KBM-7 (cell line): ENCODE results near the gene CACNA2D1.
"Not testable (repeated sequence)": the region's sequence is repeated elsewhere in the genome, so short reads cannot be mapped to it uniquely, and the experiment has no call there.

Experiments
- DNase-seq: peaks from one replicate; pipeline ENCODE4 v3.0.0-alpha.2; 2015
- in situ Hi-C: fragments of 300-500 bp; cut with MboI; formaldehyde crosslinking; loops from 2 replicates; pipeline ENCODE4 v1.14.3; 2020; ENCODE audit warnings: low sequenced_read_pairs, low pct_unique_long_range_greater_than_20kb, mixed read lengths

CACNA2D1 gene

DNA sequence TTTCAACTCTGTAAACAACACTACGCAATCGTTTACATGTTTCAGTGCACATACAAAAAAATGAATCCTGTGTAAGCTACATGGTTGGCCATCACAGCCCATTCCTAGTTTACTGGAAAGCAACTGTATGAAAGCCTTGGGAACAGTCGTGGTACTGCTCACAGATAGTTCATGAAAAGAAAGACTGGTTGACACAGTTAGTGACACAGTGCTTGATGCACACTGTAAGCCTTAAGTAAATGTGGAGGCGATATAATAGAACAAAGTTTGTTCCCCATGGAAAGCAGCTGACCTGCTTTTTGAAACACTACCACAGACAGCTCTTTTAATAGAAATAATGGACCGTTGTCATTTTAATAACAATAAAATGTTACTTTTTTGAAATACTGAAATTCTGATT, 5.1 kb downstream of the CACNA2D1 start:
- DNase-seq, result no peak

DNA sequence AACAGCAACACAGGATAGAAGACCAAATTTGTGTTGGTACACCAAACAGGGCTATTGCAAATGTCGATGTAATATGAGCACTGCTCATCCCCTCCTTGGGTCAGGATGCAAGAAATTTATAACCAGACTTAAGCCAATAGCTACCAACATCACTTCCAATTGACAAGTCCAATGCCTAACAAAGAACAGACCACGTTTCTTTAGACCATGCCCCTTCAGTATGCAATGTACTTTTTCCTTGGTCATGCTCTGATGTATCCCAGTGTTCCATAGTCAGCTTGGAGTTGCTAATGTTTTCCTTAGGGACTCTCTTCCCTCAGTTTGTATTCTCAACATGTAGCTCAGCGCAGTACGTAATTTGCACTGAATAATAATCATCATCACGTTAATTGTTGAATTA, 7.8 kb downstream of the CACNA2D1 start:
- in situ Hi-C loops, result no loop called here
- no peak for DNase-seq

More for the DNA sequence above, 5.1 kb downstream of the CACNA2D1 start:
- in situ Hi-C loops, result no loop called here

GRCh38 chr7:82434275-82435022, 9.1 kb downstream of the CACNA2D1 start:
- no peak for DNase-seq
- in situ Hi-C loops, result no loop called here

DNA sequence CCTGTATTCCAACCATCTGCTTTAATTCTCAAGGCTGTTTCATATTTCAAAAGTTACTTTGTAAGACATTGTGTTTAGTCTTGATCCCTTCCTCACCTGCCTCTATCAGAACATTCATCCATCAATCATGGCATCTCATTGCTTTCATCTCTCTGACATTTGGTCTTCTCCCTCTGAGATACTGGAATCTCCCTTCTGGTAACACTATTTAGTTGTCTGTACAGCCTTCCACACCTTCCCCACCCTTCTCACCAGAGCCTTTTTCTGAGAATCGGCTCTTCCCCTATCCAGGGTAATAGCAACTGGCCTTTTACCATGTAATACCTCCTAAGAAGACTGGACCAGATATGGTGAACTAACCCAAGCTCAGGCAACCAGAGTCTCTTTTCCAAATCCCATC, 10.1 kb downstream of the CACNA2D1 start:
- in situ Hi-C loops, result no loop called here
- DNase-seq, result no peak

- in situ Hi-C loops, result not testable (repeated sequence)
These were observed 10.8 kb downstream of the CACNA2D1 start for GRCh38 chr7:82432743-82433142.

GRCh38 chr7:82430500-82431465, 12.8 kb downstream of the CACNA2D1 start:
- in situ Hi-C loops, result no loop called here
- no peak for DNase-seq

More at GRCh38 chr7:82432743-82433142, 10.8 kb downstream of the CACNA2D1 start:
- DNase-seq, result not testable (repeated sequence)

- DNase-seq, result no peak
- in situ Hi-C loops, result no loop called here
These were observed 14.2 kb downstream of the CACNA2D1 start for GRCh38 chr7:82429408-82429807.

GRCh38 chr7:82428186-82428961, 15.2 kb downstream of the CACNA2D1 start:
- in situ Hi-C loops, result no loop called here
- DNase-seq, result no peak

DNA sequence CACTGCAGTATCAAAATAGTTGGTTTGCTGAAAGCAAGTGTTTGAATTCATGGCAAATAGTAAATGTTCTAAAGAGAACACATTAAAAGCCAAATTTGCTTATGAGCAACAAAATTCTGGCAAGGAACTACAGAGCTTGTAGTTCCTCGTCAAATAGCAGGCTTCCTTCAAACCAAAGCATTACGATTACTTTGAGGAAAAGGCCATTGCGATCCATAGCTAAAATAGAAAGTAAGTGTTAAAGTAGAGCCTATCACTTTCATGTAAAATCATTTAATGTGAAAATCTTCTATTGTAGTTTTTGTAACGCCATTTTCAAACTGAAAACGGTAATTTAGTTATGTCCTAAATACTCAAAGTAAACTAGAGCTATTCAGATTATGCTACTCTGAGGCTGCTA, 20.1 kb downstream of the CACNA2D1 start:
- in situ Hi-C loops, result no loop called here
- no peak for DNase-seq

DNA sequence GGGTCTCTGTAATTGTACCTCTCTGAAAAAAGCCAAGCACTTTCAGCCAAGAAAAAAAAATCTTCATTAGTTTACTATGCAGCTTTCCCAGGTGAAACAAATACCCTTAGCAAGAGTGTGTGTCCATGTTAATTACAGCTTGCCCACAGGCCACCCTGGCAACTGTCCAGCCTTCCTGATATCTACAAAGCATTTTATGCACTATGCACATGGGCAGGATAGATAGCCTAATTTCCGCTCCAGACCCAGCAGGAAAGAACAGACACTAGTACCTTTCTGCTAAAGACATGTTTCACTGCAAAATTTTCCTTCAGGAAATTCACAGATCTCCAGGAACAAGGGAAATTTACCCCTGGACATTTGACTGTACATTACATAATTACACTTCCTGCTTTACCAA, 24.4 kb downstream of the CACNA2D1 start:
- in situ Hi-C loops, result no loop called here
- DNase-seq, result no peak

DNA sequence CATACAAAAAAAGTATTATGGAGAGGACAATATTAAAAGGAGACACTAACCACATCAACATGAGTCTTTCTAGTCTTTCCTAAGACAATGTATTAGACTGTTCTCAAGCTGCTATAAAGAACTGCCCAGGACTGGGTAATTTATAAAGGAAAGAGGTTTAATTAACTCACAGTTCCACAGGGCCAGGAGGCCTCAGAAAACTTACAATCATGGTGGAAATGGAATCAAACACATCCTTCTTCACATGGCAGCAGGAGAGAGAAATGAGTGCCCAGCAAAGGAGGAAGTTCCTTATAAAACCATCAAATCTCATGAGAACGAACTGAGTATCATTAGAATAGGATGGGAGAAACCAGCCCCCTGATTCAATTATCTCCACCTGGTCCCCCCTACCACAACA, 25.7 kb downstream of the CACNA2D1 start:
- in situ Hi-C loops, result no loop called here
- DNase-seq, result no peak

DNA sequence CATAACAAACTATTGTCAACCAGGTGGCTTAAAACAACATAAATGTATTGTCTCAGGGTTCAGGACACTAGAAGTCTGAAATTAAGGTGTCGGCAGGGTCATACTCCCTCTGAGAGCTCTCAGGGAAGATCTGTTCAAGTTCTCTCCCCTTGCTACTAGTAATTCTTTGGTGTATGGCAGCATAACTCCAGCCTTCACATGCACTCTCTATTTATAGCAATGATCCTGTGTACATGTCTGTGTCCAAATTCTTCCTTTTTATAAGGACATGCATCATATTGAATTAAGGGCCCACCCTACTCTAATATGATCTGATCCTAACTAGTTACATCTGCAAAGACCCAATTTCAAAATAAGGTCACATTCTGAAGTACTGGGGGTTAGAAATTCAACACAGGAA, 27.2 kb downstream of the CACNA2D1 start:
- no peak for DNase-seq
- in situ Hi-C loops, result no loop called here

GRCh38 chr7:82414389-82414788, 29.2 kb downstream of the CACNA2D1 start:
- in situ Hi-C loops, result no loop called here
- no peak for DNase-seq

GRCh38 chr7:82413237-82413636, 30.3 kb downstream of the CACNA2D1 start:
- in situ Hi-C loops, result no loop called here
- DNase-seq, result no peak

- in situ Hi-C loops, result no loop called here
- DNase-seq, result peak; percentile 3
These were observed 31.8 kb downstream of the CACNA2D1 start for GRCh38 chr7:82411732-82412131.

- in situ Hi-C loops, result no loop called here
- DNase-seq, result no peak
These were observed 33.1 kb downstream of the CACNA2D1 start for GRCh38 chr7:82410461-82410860.

DNA sequence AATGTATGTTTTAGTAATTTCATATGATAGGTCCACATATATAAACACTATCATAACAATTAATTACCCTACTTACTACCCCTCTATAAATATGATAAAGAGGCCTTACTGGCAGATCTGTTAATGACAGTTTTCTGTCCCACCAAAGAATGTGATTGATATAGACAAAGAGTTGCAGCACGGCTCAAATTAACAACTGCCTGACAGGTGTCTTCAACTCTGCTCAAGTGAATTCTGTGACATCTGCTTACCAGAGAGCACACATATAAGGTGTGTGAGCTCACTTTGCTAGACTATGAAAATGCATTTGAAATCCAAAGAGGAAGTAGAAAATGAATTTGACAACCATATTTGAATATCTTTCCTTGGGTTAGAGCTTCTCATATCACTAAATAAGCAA, 36.6 kb downstream of the CACNA2D1 start:
- no peak for DNase-seq
- in situ Hi-C loops, result no loop called here

DNA sequence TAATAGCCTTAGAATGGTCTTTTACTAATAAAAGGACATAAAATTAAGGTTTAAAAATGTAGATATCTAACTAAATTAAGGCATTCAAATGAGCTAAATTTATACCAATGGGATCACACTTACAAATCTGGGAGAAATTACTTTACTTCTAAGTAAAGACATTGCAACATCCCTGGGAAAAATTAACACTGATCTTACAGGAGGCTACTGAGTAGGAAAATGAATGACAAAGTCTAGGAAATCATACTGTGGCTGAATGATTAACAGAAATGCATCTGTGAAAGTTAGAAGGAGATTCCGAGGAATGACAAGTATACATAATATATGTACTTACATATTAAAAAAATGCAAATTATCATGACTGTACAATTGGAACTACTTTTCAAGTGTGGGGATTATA, 38.3 kb downstream of the CACNA2D1 start:
- in situ Hi-C loops, result no loop called here
- DNase-seq, result no peak

- in situ Hi-C loops, result no loop called here
- no peak for DNase-seq
These were observed 38.9 kb downstream of the CACNA2D1 start for GRCh38 chr7:82404652-82405051.

DNA sequence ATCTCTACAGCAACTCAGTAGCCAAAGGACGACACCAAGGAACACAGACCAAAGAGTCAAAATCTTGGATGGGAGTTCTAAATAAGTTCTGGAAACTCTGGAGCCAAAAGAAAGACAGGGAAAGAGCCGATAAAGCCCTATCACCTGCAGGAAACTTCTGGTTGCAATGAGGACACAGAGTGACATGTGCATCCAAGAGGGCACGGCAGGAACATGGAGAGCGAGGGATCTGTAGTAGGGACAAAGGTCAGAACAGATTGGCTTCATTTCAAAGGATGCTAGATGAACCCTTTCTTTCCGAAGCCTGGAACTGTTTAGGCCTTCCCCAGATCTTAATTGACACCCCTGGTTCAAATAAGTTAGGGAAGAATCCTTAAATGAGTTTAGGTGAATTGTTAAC, 39.5 kb downstream of the CACNA2D1 start:
- no peak for DNase-seq
- in situ Hi-C loops, result no loop called here
